ENCODE results near the gene ASAP3.
"Not testable (repeated sequence)": the region's sequence is repeated elsewhere in the genome, so short reads cannot be mapped to it uniquely, and the experiment has no call there.

The ASAP3 gene

DNA sequence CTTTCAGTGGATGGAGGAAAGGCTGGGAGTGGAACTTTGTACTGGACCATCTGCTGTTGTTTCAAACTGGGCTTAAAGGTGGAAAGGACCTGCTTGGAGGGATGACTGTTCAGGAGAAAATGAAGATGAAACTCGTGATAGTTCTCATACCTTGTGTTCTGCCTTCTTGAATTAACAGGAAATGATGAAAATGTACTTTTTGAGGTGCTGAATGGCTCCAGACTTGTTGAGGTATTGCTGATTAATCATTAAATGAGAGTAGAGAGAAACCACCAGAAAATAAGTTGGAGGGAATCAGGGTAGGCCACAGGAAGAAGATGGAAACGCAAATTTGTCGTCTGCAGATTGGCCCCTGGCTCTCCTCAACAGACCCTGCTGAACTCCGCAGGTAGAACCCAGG, 88.1 kb downstream of the ASAP3 start:
- no peak for DNase-seq (ENCODE audit: low read depth)

DNA sequence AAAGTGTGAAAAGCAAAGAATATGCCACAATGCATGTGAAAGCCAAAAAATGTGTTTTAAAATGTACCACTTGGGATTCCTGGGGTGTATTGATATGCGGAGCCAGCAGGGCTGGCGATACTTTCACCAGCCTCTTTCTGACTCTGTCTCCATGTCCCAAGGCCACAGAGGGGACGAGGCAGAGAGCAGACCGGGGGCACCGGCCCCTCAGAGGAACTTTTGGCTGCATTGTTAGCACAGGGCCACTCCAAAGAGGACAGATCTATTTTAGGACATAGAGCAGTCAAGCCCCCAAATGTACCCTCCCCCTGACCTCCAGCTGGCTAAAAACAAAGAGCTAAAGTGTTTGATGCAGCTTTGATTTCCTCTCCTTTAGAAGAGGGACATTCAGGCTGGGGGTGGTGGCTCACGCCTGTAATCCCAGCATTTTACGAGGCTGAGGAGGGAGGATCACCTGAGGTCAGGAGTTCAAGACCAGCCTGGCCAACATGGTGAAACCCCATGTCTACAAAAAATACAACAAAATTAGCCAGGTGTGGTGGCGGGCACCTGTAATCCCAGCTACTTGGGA, 88.7 kb downstream of the ASAP3 start:
- no peak for DNase-seq (ENCODE audit: low read depth)

DNA sequence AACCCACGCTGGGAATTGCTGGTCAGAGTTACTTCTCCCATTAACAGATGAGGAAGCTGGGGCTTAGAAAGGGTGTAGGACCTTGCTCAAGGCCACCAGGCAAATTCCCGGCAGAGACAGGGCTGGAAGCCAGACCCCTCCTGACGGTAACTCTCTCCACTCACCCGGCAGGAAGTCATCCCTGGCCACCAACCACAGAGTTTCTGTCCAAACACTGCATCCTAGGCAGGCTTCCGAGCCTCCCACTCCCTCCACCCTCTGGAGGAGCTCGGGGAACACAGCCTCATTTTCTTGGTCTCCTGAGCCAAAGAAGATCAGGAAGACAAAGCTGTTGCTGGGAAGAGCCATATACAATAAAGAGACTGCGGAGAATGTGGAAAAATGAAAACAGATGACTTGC, 89.3 kb downstream of the ASAP3 start:
- no peak for DNase-seq (ENCODE audit: low read depth)

DNA sequence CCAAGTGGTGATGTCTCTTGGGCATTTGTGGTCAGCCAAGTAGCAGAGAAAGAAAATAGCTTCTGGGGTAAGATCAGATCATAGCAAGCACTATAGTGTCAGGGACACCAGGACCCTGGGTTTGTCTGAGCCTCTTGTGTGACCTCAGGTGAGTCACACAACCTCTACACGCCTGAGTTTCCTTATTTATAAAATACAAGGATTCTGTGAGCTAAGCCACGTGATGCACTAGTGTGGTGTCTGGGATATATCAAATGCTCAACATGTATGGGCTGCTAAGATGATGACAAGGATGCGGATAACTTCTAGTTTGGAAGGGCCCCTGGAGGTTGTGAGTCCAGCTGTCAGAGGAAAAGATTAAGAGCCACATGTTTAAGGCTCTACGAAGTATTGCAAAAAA, 89.8 kb downstream of the ASAP3 start:
- DNase-seq (ENCODE audit: low read depth), result no peak

DNA sequence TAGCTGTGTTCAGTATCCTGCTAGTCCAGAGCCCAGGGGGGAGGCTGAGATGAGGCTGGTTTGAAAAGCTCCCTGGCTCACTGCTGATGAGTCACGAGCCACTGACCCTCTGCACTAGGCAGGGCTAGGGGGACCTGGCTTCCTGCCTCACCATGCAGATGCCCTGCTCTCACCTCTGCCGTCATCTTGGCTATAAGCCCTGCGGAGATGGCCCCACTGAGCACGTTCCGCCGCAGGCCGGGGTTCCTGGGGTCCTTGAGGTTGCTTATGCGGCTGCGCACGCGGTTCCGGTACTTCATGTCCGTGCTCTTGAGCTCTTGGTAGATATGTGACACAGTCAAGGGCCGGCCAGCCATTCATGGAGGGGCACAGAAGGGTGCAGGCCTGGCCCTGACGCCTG, 90.3 kb downstream of the ASAP3 start:
- no peak for DNase-seq (ENCODE audit: low read depth)

DNA sequence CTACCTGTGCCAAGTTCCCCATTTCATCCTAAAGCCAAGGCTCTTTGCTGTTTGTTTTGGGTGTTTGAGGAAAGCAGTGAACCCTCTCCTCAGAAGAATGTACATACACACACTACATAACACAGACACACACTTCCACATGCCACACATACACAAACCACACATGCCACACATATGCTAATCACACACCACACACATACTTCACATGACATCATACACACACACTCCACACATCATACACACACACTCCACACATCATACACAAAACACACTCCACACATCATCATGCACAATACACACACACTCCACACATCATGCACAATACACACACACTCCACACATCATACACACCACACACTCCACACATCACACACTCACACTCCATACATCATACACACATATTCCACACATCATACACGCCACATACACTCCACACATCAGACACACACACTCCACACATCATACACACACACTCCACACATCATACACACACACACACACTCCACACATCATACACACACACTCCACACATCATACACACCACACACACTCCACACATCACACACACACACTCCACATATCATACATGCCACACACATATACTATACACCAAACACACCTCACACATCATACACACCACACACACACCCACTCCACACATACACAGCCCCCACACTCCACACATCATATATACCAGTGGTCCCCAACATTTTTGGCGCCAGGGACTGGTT, 91.7 kb downstream of the ASAP3 start:
- DNase-seq (ENCODE audit: low read depth), result no peak

DNA sequence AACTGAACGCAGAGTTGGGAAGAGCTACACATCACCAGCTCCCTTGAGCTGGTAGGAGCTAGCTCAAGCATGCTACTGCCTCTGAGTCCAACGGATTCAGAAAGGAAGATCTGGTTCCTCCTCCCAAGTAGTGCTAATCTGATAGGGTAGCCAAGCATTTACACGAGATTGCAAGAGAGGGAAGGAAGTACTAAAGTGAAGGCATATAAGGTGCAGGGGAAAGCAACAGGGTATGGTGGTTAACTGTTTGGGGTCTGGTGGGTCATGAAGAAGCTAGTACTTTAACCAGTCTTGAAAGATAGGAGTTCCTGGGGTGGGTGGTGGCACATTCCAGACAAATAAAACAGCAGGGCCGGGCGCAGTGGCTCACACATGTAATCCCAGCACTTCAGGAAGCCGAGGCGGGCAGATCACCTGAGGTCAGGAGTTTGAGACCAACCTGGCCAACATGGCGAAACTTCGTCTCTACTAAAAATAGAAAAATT, 94.1 kb downstream of the ASAP3 start:
- DNase-seq (ENCODE audit: low read depth), result no peak

DNA sequence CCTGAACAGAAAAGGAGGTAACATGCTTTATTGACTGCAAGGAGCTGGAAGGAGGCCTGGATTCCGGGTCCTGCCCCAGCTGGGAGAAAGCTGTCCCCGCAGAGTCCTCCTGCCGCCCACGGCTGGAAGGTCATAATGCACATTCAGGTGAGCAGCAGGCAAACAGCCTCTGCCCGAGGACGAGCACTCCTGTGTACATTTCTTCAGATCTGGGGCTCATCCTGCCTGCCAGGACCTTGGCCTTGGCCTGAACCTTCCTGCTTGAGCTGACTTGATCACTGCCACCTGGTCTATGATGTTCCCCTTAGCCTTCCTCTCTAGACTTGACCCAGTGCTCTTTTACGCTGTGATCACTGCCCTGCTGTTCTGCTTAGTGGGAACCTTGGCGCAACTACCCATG, 96.5 kb downstream of the ASAP3 start:
- no peak for DNase-seq (ENCODE audit: low read depth)

DNA sequence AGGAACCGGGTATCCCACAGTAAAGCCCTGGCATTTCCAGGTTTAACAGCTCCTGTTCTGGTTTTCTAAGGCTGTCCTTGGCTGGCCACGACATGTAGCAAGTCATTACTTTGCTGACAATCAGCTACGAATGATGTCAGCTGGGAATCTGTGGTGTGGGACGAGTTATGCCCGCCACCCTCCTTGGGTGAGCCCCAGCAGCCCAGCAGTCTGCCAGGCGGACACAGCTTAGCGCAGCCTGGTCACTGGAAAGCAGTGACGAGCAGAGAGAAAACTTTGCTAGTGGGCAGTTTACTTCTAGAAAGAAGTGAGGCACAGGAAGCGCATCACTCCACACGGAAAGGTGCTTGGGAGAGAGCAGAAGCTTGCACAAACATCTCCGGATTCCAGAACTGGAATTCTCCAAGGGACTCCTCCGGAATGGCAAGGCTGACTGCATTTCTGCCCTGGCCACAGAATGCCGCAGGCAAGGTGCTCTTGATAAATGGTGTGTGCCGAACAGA, 98.8 kb downstream of the ASAP3 start:
- DNase-seq (ENCODE audit: low read depth), result no peak

DNA sequence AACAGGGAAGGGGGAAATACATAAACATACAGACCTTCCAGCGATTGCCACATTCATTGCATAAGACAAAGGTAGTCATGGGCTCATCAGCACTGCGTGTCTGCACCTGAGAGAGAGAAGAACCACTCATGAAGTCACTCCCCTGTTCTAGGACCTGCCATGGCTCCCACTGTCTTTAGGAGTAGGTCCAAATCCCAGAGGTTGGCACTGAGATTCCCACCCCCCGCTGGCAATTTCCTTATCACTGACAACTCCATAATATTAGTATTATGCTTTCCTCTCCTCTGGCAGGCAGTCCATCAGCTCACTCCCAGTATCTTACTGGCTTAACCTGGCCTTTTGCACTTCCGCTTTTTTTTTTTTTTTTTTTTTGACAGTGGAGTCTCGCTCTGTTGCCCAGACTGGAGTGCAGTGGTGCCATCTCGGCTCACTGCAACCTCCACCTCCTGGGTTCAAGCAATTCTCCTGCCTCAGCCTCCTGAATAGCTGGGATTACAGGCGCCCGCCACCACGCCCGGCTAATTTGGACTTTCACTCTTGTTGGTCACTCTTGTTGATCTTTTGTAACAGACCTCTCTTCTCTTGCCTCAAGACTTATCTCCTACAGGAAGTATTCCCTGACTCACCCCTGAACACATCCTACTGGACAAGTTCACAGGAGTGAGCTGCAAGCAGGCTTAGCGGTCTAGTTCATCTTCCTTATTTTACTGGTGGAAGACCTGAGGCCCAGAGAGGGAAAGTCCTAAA, 99.5 kb downstream of the ASAP3 start:
- no peak for DNase-seq (ENCODE audit: low read depth)

DNA sequence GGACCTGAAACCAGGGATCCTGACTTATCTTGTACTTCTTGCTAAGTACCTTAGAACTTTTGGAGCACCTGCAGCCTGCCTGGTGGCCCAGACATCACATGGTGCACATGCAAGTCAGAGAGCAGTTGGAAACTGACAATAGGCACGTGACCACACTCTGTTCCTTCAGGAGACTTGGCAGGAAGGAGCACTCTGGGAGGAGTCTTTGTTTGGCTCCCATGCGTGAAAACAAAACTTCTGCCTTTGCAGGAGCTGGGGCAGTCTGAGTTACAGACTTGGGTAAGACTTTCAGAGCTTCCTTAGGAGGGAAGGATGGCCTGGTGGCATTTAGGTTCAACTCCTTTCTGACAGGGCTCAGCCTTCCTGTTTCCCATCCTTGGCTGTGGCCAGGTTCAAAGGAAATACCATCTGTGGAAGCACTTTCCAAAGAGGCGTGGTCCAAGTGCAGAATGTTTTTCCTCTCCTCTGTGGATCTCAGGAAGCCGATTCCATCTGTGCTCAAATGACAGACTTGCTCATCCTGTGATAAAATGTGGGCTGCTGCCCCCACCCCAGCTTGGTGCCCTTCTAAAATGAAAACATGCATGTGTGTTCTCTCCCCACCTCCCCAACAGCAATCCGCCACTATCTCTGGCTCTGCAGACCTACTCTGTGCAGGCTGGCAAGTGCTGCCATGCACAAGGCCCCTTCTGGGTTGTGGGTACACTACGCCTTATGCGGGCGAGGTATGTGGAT, 100.2 kb downstream of the ASAP3 start:
- no peak for DNase-seq (ENCODE audit: low read depth)

DNA sequence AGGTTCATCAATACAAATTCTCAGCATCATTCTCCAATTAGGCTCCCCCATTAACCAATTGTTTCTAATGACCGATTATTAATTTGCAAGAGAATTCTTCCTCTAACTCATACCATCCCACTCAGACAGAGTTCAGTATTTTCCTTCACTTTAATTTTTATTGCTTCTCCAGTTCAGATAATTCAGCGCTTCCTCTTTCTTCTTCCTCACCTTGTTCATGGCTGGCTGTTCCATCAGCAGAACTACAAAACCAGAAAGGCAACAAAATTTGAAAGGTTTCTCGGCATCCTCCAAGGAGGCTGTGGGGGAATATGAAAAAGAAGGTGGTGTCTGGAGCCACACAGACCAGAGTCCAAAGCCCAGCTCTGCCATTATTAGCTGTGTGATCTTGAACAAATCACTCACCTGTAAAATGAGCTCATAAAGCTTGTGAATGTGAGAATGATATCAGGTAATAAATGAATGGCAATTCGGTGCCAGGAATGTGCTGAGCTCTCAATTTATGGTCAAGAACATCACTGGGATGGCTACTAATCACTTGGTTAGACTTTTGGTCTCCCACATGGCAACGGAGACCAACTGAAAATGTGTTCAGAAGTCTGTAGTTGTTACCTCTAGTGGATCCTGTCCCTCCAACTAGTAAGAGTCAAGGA, 102.6 kb downstream of the ASAP3 start:
- DNase-seq (ENCODE audit: low read depth), result no peak

DNA sequence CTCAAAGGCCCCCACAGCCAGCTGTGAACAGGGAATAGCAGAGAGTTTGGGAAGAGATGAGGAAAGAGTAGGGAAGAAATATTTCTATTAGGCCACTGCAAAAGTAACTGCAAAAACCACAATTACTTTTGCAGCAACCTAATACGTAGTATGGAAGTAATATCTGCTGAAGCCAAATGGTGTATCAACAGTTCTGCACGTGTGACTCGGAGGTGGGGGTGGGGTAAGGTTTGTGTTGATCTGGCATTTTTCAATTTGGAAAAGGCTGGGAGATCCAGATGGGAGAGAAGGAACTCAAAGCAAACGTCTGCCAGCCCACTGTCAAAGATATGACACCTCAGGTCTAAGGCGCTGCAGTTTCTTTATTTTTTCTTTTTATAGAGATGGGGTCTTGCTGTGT, 103.3 kb downstream of the ASAP3 start:
- no peak for DNase-seq (ENCODE audit: low read depth)

DNA sequence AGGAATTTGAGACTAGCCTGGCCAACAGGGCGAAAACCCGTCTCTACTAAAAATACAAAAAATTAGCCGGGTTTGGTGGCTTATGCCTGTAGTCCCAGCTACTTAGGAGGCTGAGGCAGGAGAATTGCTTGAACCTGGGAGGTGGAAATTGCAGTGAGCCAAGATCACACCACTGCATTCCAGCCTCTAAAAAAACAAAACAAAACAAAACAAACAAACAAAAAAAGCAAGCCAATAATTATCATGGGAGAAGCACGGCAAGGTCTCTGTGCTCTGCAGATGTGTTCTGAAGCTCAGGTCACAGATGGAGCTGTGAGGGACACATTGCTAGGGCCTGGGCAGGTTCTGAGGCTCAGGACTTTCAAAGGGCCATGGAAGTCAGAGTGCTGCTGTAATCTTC, 103.7 kb downstream of the ASAP3 start:
- DNase-seq (ENCODE audit: low read depth), result not testable (repeated sequence)
